HG03045 (cell line): Measurements from ENCODE around the gene TPPP.
"Not testable (repeated sequence)": the region's sequence is repeated elsewhere in the genome, so short reads cannot be mapped to it uniquely, and the experiment has no call there.

Experiments used
- ATAC-seq: cut with Tn5 transposase; IDR thresholded peaks from one replicate; pipeline ENCODE4 v1.9.1; 2021; ENCODE audit warnings: mild to moderate bottlenecking, moderate library complexity; ENCODE audit not compliant: unreplicated experiment

TPPP gene

GRCh38 chr5:628351-629205 lies 64.6 kb downstream of the TPPP start:
- ATAC-seq, result not testable (repeated sequence)

- no peak for ATAC-seq
These were observed 65.3 kb downstream of the TPPP start for GRCh38 chr5:627840-628239.

- ATAC-seq, result no peak
These were observed 66.3 kb downstream of the TPPP start for GRCh38 chr5:626850-627249.

- no peak for ATAC-seq
These were observed 67.6 kb downstream of the TPPP start for GRCh38 chr5:625516-625915.

GRCh38 chr5:624951-625230 lies 68.3 kb downstream of the TPPP start:
- ATAC-seq, result no peak

- ATAC-seq, result no peak
These were observed 68.8 kb downstream of the TPPP start for GRCh38 chr5:624118-624950.

GRCh38 chr5:623531-623930 lies 69.6 kb downstream of the TPPP start:
- ATAC-seq, result no peak

- ATAC-seq, result no peak
These were observed 70.1 kb downstream of the TPPP start for GRCh38 chr5:622946-623522.

- ATAC-seq, result no peak
These were observed 70.8 kb downstream of the TPPP start for GRCh38 chr5:622359-622758.

- no peak for ATAC-seq
These were observed 71.8 kb downstream of the TPPP start for GRCh38 chr5:621341-621761.

- ATAC-seq, result no peak
These were observed 72.5 kb downstream of the TPPP start for GRCh38 chr5:620586-621180.

- no peak for ATAC-seq
These were observed 73.0 kb downstream of the TPPP start for GRCh38 chr5:620152-620551.

- ATAC-seq, result no peak
These were observed 73.7 kb downstream of the TPPP start for GRCh38 chr5:619444-619843.

GRCh38 chr5:618450-618849 lies 74.7 kb downstream of the TPPP start:
- no peak for ATAC-seq

GRCh38 chr5:617896-618295 lies 75.3 kb downstream of the TPPP start:
- ATAC-seq, result no peak

- ATAC-seq, result no peak
These were observed 76.6 kb downstream of the TPPP start for GRCh38 chr5:616484-617039.

GRCh38 chr5:612498-613424 lies 80.4 kb downstream of the TPPP start:
- ATAC-seq, result peak; percentile 27

GRCh38 chr5:611731-612486 lies 81.2 kb downstream of the TPPP start, which contains the start of gene CEP72:
TSS of gene CEP72 (plus strand) at chr5:612340. CDS start at chr5:612362, 22 bp downstream.
- ATAC-seq, result peak; percentile 83
